ENCODE results near the gene POLDIP2.

POLDIP2 gene

DNA sequence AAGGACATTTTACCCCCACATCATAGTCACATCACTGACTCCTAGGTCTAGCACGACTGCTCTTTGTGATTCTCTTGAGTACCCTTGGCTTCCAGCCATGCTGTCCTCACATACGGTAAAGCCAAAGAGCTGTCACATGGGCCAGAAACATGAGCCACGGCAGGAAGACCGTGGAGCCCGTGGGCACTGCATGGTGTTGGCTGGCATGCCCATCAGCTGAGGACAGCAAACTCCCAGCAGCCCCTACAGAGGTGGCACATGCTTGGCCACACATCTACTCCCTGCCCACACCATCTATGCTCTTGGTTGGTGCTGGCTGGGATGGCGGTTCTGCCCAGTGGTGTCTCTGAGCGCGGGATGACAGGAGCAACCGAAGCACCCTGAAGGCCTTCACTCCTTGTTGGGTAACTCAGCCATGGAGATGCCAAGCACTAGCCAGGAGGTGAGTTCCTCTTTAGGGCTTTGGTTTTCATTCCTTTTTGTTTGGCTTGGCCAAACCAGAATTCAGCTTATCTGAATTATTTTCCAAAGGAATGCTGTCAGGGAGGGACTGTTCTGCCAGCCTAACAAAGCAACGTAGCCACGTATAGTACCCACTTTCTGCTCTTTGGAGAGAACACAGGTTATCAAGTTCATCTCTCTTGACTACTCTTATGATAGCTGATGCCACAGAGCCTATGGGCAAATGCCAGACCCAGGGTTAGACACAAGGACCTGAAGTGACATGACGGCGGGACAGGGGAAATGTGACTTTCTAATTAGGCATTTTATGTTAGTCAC, 11.7 kb downstream of the POLDIP2 start:
- TF ChIP-seq, protein P1, sequence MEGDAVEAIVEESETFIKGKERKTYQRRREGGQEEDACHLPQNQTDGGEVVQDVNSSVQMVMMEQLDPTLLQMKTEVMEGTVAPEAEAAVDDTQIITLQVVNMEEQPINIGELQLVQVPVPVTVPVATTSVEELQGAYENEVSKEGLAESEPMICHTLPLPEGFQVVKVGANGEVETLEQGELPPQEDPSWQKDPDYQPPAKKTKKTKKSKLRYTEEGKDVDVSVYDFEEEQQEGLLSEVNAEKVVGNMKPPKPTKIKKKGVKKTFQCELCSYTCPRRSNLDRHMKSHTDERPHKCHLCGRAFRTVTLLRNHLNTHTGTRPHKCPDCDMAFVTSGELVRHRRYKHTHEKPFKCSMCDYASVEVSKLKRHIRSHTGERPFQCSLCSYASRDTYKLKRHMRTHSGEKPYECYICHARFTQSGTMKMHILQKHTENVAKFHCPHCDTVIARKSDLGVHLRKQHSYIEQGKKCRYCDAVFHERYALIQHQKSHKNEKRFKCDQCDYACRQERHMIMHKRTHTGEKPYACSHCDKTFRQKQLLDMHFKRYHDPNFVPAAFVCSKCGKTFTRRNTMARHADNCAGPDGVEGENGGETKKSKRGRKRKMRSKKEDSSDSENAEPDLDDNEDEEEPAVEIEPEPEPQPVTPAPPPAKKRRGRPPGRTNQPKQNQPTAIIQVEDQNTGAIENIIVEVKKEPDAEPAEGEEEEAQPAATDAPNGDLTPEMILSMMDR (IDR thresholded peaks at IDR 0.05; ENCODE audit: low read length, missing control alignments), result no peak
- H3K4me3 ChIP-seq (replicated peaks; ENCODE audit: low read depth, low read length), result no peak overlapping the region
- DNase-seq (ENCODE audit: low read depth), result no peak

GRCh38 chr17:28344435-28344901, 12.9 kb downstream of the POLDIP2 start:
- DNase-seq (ENCODE audit: low read depth), result no peak
- no peak overlapping the region for H3K4me3 ChIP-seq (replicated peaks; ENCODE audit: low read depth, low read length)

DNA sequence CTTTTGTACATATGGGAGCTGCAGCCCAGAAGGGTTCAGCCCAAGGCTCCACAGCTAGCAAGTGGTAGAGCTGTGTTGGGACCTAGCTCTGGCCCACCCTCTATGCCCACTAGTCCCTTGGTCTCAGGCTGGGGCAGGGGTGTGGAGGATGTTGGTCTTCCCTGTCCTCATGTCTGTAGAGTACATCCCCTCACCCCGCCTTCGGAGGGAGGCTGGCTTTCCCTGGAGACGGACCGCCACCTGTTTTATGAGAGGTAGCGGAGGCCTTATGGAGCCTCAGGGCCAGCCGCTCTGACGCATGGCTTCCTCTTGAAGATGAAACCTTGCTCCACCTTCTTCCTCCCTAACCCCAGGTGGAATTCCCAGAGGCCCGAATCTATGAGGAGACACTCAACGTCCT, 13.3 kb downstream of the POLDIP2 start:
- H3K4me3 ChIP-seq (replicated peaks; ENCODE audit: low read depth, low read length), result no peak overlapping the region
- DNase-seq (ENCODE audit: low read depth), result no peak
- TF ChIP-seq, protein P1 (IDR thresholded peaks at IDR 0.05; ENCODE audit: low read length, missing control alignments), result no peak

More at GRCh38 chr17:28344435-28344901, 12.9 kb downstream of the POLDIP2 start:
- TF ChIP-seq, protein P1 (IDR thresholded peaks at IDR 0.05; ENCODE audit: low read length, missing control alignments), result no peak

DNA sequence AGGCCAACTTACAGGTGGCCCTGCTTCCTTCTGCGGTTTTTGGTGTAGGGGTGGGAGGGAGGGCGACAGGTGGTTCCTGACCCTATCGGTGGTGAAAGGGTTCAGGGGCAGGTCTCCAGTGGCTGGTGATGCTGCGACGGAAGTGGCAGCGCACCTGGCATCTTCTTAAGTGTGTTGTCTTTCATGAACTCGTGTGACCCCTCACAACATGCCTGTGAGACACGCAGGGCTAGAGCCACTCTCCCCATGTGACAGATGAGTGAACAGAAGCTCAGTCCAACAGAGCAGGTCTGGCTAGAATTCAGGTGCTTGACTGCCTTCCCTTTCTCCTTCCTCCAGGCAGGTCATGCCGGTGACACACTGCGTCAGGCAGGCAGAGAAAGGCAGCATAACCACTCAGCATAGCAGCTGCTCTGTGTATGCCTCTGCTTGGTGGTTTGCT, 13.8 kb downstream of the POLDIP2 start:
- DNase-seq (ENCODE audit: low read depth), result no peak
- TF ChIP-seq, protein P1 (IDR thresholded peaks at IDR 0.05; ENCODE audit: low read length, missing control alignments), result no peak
- no peak overlapping the region for H3K4me3 ChIP-seq (replicated peaks; ENCODE audit: low read depth, low read length)

GRCh38 chr17:28342313-28342712, 15.0 kb downstream of the POLDIP2 start:
- no peak for DNase-seq (ENCODE audit: low read depth)
- TF ChIP-seq, protein P1 (IDR thresholded peaks at IDR 0.05; ENCODE audit: low read length, missing control alignments), result no peak
- H3K4me3 ChIP-seq (replicated peaks; ENCODE audit: low read depth, low read length), result no peak overlapping the region

DNA sequence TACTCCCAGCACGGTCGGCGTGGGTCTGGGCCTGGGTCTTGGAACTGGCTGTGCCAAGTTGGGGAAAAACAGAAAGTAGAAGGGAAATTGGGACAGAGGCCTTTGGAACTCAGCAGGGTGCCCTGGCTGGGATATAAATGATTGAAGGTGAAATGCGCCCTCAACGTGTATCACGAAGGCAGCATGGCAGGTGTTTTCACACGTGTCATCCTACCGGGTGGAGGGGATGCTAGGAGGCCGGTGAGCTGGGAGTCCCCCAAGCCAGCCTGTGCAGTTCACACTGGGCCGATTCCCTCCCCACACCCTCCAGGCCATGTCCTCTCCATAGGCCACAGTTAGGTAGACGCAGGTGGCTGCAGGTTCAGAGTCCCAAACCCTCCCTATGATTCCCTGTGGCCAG, 15.8 kb downstream of the POLDIP2 start:
- TF ChIP-seq, protein P1 (IDR thresholded peaks at IDR 0.05; ENCODE audit: low read length, missing control alignments), result no peak
- H3K4me3 ChIP-seq (replicated peaks; ENCODE audit: low read depth, low read length), result no peak overlapping the region
- no peak for DNase-seq (ENCODE audit: low read depth)

DNA sequence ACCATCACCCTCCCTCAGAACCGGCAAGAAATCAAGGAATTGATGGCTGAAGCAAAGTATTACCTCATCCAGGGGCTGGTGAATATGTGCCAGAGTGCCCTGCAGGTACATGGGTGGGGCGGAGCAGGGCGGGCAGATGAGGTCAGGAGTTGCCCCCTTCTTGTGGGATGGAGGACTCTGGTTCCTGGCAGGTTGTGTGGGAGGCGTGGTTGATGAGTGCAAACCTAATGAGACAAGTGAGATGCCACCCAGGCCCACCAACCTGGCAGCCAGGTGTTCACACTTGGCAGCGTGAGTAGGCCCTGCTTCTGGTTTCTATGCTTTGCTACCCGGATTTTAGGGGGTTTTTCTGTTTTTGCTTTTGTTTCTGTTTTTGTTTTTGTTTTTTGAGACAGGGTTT, 17.0 kb downstream of the POLDIP2 start:
- H3K4me3 ChIP-seq (replicated peaks; ENCODE audit: low read depth, low read length), result no peak overlapping the region
- no peak for DNase-seq (ENCODE audit: low read depth)
- TF ChIP-seq, protein P1 (IDR thresholded peaks at IDR 0.05; ENCODE audit: low read length, missing control alignments), result no peak
